NCI-H1930 (cell line): ENCODE measurements around the gene TRAPPC5.
"Not testable (repeated sequence)": the region's sequence is repeated elsewhere in the genome, so short reads cannot be mapped to it uniquely, and the experiment has no call there.

ENCODE experiments used
- DNase-seq, 2 experiments: peaks; one replicate each; lab custom pipeline; 2025; lab: John Stamatoyannopoulos, UW

Gene TRAPPC5

DNA sequence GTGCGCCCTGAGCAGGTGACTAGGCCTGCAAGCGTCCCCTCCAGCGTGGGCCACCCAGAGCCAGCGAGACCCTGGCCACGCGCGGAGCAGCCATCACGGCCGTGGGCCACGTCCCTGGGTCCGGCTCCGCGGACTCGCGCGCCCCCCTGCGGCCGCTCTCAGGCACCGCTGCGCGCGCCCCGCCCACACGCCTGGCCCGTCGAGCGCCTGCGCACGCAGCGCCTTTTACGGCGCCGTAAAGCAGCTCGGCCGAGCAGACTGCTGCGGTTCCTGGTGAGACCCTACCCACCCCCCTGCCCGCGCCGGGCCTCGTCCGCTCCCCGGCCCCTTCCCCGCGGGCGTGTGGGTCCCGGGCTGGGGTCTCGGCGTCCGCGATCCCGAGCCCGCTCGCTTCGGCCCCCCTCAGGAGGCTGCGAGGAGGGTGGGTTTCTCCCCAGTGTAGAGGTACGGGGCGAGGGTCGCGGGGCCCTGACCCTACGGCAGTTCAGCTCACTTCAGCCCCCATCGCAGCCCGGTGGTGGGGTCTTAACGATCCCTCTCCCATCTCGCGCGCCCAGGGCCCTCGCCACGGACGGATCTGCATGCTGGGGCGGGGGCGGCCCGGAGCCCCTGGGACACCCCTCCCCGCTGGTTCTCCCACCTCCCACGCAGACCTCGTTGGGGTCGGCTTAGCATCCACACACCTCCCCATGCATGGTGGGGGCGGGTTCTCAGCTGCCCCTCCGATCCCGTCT is at the start of gene TRAPPC5:
Gene TRAPPC5 (plus strand): TSS at position 228 of the 734 bp plus-strand sequence. CDS start 1,421 bp downstream, outside the sequence.
- DNase-seq: peak; percentile 60 to 81

DNA sequence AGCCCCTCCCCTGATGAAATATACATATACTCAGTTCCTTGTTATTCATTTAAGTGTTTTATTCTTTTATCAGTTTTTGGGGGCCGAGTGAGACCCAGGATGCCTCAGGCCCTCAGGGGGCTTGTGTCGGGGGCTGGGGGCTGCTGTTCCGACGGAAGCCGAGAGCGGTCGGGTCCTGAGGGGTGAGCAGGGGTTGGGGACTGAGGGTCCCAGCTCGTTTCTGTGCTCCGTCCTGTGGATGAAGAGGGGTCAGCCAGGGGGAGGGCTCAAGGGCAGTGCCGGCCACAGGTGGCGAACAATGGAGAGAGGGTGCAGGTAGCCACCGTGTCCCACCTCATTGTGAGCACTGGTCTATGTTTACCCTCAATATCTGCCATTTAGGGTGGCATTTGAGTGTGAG is 49.1 kb upstream of the TRAPPC5 start:
- DNase-seq: no peak

DNA sequence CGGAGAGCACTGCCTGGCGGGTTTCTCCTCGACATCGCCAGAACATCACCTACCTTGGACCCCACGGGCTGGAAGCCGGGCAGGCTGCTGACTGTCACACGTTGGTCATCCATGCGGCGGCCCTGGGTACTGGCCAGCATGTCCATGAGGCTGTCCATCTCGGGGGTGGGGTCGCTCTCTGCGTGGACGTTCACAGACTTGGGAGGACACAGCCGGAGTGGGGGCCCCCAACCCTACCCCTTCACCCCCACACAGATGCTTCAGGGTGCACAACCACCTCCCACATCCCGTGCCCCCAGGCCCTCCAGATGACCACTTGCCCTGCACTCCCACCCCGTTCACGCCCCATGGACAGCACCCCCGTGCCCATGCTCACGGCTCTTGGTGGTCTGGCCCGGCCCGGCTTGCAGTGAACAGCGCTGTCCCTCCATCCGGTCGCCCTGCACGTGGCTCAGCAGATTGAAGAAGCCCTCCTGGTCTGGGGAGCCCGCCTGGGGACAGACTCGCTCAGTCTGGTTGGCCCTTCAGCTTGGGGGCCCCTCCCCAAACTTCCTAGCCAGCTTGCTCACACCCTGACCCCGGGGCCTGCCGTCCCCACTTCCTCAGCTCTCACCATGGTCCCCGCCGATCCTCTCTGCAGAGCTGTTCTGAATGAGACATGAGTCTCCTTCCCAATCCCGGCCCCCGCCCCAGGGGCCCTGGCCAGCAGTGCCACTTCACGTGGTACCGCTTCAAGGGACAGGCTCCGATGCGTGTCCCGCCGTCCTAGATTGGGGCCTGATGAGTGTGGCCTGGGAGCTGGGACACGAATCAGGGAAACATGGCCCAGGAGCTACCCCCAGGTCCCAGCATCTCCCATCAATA is 48.1 kb upstream of the TRAPPC5 start:
- no peak for DNase-seq

DNA sequence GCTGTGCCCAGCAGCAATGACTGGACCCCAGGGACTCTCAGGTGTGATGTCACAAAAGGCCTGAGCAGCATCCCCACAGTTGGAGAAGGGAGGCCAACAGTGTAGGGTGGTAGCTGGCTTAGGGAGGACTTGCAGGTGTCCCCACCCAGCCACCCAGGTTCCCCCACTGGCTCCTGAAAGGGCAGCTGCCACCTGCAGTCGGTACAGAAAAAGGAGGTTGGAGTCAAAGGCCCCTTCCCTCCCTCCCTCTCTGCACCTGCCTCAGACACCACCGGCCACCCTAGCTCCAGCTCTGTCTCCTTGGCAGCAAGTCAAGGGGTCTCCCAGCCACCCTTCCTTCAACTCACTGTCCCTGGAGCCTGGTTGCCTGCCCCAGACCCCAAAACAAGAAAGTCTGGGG is 46.9 kb upstream of the TRAPPC5 start, which contains the start of gene PCP2:
Gene PCP2 (minus strand): TSS at position 22 of the 400 bp plus-strand sequence. CDS start 262 bp downstream, outside the sequence.
- DNase-seq: no peak

DNA sequence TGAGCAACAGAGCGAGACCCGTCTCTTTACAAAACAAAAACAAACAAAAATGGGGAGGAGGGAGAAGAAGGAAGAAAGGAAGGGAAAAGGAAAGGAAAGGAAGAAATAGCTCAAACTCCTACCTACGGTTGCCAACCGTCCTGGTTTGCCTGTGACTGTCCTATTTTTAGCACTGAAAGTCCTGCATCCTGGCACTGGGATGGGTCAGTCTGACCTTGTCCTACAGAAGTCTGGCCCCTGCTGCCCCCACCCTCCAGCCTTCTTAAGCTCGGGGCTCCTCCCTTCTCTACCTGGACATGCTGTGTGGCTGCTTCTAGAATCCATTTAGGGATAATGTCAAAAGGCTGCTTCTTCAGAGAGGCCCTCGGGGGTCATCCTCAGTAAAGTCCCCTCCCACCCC is 45.0 kb upstream of the TRAPPC5 start:
- DNase-seq: no peak

DNA sequence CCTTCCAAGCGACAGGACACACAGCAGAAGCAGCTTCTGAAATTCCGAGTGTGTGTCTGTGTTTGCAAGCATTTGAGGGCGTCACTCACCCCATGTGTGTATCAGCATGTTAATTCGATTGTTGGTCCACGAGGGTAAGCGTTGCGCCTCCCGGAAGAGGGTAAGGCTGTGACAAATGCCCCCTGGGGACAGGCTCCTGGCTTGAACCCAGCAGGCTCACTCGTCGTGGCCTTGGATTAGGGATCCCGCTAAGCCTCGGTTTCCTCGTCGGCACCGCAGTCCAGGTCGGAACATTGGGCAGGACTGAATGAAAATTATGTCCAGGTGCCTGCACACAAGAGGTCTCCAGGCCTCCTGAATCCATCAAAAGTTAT is 44.3 kb upstream of the TRAPPC5 start:
- no peak for DNase-seq

DNA sequence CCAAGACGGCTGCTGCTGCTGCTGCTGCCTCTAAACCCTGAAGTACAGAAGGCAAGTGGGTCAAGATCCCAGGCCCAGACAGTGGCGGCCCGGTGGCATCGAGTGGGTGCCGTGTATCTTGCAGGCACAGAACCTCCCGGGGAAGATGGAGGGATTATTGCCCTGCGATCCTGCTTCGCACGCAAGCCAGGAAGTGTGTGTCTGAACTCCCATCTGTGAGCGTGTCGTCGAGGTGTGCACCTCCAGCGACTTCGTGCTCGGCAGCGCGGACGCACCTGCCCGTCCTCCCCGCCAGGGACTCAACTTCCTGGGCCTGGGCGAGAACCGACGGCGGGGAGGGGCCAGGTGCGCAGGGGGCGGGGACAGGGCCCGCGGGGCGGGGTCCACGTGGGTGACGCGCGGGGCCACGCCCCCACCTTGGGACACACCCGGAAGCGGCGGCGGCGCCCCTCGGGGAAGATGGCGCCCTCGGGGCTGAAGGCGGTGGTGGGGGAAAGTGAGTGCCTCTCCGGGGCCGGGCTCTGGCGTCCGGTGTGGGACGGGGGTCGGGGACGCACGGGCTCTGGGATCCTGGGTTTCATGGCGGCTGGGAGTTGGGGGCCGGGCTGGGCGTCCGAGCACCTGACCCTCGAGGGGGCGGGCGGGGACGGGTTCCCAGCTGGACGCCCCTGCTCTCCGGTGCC is 43.8 kb upstream of the TRAPPC5 start, which contains the start of gene STXBP2:
Gene STXBP2 (plus strand): TSS at position 420 of the 683 bp plus-strand sequence. CDS start 40 bp downstream, at position 460.
- DNase-seq: peak; percentile 31 to 76

DNA sequence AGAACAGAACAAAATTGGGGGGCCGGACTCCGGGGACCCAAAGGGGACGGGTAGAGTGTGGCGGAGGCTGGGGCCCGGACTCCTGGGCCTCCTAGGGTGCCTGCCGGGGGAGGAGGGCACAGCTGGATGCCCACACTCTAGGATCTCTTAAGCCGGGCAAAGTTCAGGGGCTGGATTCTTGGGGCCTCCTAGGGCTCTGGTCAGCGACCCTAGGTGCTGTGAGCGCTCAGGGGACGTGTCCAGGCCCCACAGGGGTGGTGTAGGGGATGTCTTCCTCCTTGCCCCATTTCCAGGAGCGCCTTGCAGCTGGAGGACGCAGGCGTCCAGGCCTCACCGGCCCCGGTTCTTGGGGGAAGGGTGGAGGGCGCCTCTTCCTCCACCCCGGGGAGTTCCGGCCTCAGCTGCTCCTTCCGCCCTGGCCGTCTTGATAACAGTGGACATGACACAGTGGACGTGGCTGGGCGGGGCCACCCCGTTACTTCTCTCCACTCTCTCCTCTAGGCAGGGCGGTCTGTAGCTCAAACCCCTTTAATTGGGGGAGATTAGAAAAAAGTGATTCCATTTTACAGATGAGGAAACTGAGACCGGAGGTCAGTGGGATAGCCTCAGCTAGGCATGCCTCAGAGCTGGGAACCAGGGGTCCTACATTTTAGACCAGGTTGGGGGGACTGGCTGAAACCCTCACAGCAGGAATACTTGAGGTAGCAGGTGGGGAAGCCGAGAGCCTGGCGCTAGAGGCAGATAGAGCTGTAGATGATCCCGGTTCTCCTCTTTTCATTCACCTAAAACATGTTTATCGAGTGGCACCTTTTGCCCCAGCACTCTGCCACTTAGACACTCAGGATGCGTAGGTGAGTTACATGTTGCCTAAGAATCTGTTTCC is 43.0 kb upstream of the TRAPPC5 start:
- no peak for DNase-seq

DNA sequence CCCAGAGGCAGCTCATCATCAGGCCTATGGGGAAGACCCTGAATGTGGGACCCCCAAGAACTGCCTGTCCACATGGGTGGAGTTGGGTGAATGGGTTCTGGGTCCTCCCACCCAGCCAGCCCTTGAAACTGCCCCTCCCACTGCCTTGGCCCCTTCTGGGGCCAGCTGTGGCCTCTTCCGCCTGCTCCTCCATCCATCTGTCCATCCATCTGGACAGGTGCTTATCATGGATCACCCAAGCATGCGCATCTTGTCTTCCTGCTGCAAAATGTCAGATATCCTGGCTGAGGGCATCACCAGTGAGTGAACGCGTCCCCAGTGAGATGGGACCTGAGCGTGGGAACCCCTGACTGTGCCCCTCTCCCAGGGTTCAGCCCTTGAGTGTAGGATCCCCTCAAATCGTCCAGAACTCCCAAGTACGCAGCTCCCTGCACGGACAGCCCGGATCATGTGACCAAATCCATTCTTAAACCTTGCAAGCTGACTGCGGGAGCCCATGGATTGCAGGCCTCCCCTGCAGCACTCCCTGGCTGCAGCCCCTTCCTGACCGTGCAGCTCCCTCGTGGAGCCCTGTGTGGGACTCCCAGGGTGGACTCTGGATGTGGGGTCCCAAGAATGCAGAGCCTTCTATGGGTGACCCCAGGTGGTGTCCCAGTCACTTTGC is 41.7 kb upstream of the TRAPPC5 start:
- DNase-seq: no peak

DNA sequence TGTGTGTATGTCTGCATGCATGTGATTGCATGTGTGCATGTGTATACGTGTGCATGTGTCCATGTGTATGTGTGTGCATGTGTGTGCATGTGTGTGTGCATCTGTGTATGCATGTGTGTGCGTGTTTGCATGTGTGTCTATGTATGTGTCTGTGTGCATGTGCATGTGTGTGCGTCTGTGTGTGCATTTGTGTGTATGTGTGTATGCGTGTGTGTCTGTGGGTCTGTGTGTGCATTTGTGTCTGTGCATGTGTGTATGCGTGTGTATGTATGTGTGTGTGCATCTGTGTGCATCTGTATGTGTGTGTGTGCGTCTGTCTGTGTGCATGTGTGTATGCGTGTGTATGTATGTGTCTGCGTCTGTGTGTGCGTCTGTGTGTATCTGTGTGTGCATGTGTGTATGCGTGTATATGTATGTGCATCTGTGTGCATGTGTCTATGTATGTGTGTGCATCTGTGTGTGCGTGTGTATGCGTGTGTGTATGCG is 40.7 kb upstream of the TRAPPC5 start:
- no peak for DNase-seq

DNA sequence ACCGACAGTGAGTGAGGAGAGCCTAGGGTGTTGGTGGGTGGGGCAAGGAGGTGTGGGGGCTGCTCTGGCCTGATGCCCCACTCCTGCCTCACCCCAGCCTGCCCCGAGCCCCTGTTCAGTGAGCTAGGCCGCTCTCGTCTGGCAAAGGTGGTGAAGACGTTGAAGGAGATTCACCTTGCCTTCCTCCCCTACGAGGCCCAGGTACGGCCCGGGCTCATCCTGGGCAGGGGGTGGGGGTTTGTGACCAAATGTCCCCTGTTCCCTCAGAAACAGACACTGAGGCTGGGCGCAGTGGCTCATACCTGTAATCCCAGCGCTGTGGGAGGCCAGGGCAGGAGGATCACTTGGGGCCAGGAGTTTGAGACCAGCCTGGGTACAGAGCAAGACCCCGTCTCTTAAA is 39.8 kb upstream of the TRAPPC5 start:
- DNase-seq: no peak

DNA sequence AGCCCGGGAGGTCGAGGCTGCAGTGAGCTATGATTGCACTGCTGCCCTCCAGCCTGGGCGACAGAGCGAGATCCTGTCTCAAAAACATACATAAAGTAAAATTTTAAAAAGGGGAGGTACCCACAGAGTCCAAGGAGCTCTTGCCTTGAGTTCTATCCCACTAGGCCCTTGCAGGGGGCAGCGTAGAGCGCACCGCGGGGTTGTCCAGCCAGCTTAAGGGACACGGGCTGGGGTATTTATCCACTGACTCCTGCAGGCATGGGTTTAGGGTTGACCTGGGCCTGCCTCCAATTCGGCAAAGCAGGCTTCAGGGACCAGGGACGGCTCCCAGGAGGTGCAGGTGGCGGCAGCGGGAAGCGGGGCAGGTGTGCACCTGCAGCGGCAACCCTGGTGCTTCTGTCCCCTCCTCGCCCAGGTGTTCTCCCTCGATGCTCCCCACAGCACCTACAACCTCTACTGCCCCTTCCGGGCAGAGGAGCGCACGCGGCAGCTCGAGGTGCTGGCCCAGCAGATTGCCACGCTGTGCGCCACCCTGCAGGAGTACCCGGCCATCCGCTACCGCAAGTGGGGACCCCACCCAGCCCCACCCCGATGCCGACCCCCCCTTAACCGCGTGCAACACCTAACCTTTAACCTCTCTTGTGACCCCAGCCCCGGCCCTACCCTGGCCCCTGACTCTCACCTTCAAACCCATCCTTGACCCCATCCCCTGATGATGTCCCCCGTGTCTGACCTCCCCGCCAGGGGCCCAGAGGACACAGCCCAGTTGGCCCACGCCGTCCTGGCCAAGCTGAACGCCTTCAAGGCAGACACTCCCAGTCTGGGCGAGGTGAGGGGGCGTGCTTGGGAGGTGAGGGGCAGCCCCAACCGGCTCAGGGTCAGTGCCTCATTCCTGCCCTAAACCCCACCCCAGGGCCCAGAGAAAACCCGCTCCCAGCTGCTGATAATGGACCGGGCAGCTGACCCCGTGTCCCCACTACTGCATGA is 39.0 kb upstream of the TRAPPC5 start:
- no peak for DNase-seq

DNA sequence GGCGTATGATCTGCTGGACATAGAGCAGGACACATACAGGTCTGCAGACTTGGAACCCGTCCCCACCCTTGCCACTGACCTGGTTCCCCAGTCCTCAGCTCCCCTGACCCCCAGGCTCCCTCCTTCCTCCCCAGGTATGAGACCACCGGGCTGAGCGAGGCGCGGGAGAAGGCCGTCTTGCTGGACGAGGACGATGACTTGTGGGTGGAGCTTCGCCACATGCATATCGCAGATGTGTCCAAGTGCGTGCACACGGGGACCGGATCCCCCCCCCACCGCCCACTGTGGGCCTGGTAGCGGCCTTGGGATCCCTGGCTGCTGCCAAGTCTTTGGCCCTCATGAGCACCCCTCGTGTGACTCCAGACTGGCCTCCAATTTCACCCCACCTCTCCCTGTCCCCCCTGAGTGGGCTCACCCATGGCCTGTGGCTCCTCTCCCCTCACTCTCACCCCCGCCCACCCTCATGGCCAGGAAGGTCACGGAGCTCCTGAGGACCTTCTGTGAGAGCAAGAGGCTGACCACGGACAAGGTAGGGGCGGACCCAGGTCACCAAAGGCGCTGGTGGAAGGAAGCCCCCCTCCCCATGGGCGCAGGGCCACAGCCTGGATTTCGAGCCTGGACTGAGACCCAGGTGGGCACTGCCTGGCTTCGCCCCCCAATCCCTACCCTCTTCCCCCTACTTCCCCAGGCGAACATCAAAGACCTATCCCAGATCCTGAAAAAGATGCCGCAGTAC is 38.2 kb upstream of the TRAPPC5 start:
- no peak for DNase-seq

DNA sequence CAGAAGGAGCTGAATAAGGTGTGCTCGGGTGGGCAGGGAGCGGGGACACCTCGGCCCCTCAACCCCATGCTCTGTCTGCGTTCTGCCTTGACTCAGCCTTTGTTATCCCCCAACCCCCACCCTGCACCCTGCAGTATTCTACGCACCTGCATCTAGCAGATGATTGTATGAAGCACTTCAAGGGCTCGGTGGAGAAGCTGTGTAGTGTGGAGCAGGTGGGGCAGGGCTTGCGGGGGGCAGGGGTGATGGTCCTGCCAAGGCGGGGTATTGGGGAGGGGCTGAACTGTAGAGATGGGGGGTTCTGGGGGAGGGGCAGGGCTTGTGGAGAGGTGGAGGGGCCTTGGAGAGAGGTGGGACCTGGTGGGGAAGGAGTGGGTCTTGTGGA is 37.6 kb upstream of the TRAPPC5 start:
- no peak for DNase-seq

DNA sequence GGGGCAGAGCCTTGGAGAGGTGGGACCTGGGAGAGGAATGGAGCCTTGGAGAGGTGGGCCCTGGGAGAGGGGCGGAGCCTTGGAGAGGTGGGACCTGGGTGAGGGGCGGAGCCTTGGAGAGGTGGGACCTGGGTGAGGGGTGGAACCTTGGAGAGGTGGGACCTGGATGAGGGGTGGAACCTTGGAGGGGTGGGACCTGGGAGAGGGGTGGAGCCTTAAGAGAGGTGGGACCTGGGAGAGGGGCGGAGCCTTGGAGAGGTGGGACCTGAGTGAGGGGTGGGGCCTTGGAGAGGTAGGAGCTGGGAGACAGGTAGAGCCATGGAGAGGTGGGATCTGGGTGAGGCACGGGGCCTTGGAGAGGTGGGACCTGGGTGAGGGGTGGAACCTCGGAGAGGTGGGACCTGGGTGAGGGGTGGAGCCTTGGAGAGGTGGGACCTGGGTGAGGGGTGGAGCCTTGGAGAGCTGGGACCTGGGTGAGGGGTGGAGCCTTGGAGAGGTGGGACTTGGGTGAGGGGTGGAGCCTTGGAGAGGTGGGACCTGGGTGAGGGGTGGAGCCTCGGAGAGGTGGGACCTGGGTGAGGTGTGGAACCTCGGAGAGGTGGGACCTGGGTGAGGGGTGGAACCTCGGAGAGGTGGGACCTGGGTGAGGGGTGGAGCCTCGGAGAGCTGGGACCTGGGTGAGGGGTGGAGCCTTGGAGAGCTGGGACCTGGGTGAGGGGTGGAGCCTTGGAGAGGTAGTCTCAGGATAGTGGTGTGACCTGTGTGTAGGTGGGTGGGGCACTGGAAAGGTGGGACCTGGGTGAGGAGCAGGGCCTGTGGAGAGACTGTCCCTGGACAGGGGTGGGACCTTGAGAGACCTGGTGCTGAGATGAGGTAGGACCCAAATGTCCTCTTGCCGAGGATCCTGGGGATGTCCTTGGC is 36.7 kb upstream of the TRAPPC5 start:
- not testable (repeated sequence) for DNase-seq

DNA sequence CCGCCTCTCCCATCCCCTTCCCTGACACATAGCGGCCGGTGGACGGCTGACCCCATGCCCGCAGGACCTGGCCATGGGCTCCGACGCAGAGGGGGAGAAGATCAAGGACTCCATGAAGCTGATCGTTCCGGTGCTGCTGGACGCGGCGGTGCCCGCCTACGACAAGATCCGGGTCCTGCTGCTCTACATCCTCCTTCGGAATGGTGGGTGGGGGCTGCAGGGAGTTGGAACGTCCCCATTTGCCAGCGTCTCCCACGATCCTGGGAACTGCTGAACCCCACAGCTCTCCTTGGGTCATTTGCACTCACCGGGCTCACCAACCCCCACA is 36.1 kb upstream of the TRAPPC5 start:
- DNase-seq: no peak

DNA sequence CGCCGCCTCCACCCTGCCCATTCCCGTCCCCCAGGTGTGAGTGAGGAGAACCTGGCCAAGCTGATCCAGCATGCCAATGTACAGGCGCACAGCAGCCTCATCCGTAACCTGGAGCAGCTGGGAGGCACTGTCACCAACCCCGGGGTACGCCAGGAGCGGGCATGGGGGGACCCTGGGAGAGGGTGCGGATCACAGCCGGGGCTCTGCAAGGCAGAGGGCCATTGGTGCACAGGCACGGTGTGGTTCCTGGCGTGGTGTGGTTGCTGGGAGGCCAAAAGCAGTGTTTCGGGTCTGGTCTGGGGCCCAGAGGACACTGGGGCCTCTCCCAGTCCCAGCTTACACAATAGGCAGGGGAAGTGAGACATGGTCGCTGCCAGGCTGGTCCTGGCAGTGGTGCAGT is 35.5 kb upstream of the TRAPPC5 start:
- DNase-seq: no peak
